Measurements from ENCODE around the gene KDR.

Gene KDR

GRCh38 chr4:55125087-55125721, at the start of gene KDR:
TSS of gene KDR (minus strand) at chr4:55125595. CDS start at chr4:55125293, 302 bp downstream.
- TF ChIP-seq, protein P1, sequence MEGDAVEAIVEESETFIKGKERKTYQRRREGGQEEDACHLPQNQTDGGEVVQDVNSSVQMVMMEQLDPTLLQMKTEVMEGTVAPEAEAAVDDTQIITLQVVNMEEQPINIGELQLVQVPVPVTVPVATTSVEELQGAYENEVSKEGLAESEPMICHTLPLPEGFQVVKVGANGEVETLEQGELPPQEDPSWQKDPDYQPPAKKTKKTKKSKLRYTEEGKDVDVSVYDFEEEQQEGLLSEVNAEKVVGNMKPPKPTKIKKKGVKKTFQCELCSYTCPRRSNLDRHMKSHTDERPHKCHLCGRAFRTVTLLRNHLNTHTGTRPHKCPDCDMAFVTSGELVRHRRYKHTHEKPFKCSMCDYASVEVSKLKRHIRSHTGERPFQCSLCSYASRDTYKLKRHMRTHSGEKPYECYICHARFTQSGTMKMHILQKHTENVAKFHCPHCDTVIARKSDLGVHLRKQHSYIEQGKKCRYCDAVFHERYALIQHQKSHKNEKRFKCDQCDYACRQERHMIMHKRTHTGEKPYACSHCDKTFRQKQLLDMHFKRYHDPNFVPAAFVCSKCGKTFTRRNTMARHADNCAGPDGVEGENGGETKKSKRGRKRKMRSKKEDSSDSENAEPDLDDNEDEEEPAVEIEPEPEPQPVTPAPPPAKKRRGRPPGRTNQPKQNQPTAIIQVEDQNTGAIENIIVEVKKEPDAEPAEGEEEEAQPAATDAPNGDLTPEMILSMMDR (conservative IDR thresholded peaks at IDR 0.05; ENCODE audit: low read depth, low read length): no peak
- no peak for DNase-seq (ENCODE audit: low read depth)
- peak within 1 kb of the TSS; percentile 74 for H3K4me3 ChIP-seq (ENCODE audit: low read length)

DNA sequence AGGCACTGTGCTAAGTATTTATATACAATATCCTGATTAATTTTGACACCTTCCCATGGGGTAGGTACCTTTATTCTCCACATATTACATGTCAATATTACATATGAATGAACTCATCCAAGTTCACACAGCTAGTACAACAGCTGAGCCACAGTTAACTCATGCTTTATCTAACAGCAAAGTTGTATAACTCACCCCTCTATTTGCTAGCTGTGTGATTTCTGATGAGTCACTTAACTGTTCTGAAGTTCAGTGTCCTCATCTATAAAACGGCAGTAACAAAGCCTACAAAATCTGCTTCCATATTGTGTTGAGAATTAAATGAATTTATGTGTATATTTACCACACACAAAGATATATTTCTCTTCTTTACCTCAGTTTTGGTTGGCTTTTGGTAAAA, 48.2 kb upstream of the KDR start:
- no peak overlapping the region for H3K4me3 ChIP-seq (ENCODE audit: low read length)
- DNase-seq (ENCODE audit: low read depth): no peak
- TF ChIP-seq, protein P1 (conservative IDR thresholded peaks at IDR 0.05; ENCODE audit: low read depth, low read length): no peak

GRCh38 chr4:55172694-55173287, 47.4 kb upstream of the KDR start:
- no peak overlapping the region for H3K4me3 ChIP-seq (ENCODE audit: low read length)
- peak; percentile 58 for DNase-seq (ENCODE audit: low read depth)

GRCh38 chr4:55170462-55170861, 45.1 kb upstream of the KDR start:
- DNase-seq (ENCODE audit: low read depth): no peak
- no peak overlapping the region for H3K4me3 ChIP-seq (ENCODE audit: low read length)
- TF ChIP-seq, protein P1 (conservative IDR thresholded peaks at IDR 0.05; ENCODE audit: low read depth, low read length): no peak

More at GRCh38 chr4:55172694-55173287, 47.4 kb upstream of the KDR start:
- TF ChIP-seq, protein P1 (conservative IDR thresholded peaks at IDR 0.05; ENCODE audit: low read depth, low read length): no peak

GRCh38 chr4:55169352-55169961, 44.1 kb upstream of the KDR start:
- TF ChIP-seq, protein P1 (conservative IDR thresholded peaks at IDR 0.05; ENCODE audit: low read depth, low read length): no peak
- no peak for DNase-seq (ENCODE audit: low read depth)
- H3K4me3 ChIP-seq (ENCODE audit: low read length): no peak overlapping the region

- DNase-seq (ENCODE audit: low read depth): no peak
- TF ChIP-seq, protein P1 (conservative IDR thresholded peaks at IDR 0.05; ENCODE audit: low read depth, low read length): no peak
- no peak overlapping the region for H3K4me3 ChIP-seq (ENCODE audit: low read length)
These were observed 37.0 kb upstream of the KDR start for GRCh38 chr4:55162396-55162795.
